H9 (cell line): Measurements from ENCODE around the gene SULT1A4. TPM values are rescaled to one million over a fixed set of nuclear protein-coding genes. Genes with fewer than 3 reads are reported as not detected.
"Not testable (repeated sequence)": the region's sequence is repeated elsewhere in the genome, so short reads cannot be mapped to it uniquely, and the experiment has no call there.

Source experiments
- DNase-seq: peaks from one replicate; pipeline ENCODE4 v3.0.0-alpha.2; 2017
- H2AFZ ChIP-seq: one replicate; pipeline ENCODE4 v1.6.1; 2013; ENCODE audit warnings: mild to moderate bottlenecking, low read length, control low read depth, moderate library complexity
- H2AK5ac ChIP-seq: 2 replicates; pipeline ENCODE4 v1.6.1; 2013; ENCODE audit warnings: low read length, control low read depth, mixed read lengths; ENCODE audit not compliant: insufficient read length
- H2BK120ac ChIP-seq: one replicate; pipeline ENCODE4 v1.6.1; 2013; ENCODE audit warnings: low read depth, mild to moderate bottlenecking, low read length, control low read depth, inconsistent platforms; ENCODE audit not compliant: poor library complexity, severe bottlenecking
- H2BK12ac ChIP-seq: 2 replicates; pipeline ENCODE4 v1.6.1; 2013; ENCODE audit warnings: low read length, control low read depth, mixed read lengths, low read depth; ENCODE audit not compliant: insufficient read length
- H2BK15ac ChIP-seq: 2 replicates; pipeline ENCODE4 v1.6.1; 2013; ENCODE audit warnings: low read depth, low read length, control low read depth
- H2BK20ac ChIP-seq: one replicate; pipeline ENCODE4 v1.6.1; 2013; ENCODE audit warnings: low read depth, mild to moderate bottlenecking, low read length, control low read depth, inconsistent platforms; ENCODE audit not compliant: poor library complexity, severe bottlenecking
- H2BK5ac ChIP-seq: 2 replicates; pipeline ENCODE4 v1.6.1; 2013; ENCODE audit warnings: low read length, control low read depth, mixed read lengths; ENCODE audit not compliant: insufficient read length
- H3K14ac ChIP-seq: 2 replicates; pipeline ENCODE4 v1.6.1; 2013; ENCODE audit warnings: low read length, control low read depth; ENCODE audit not compliant: insufficient read depth
- H3K18ac ChIP-seq: 2 replicates; pipeline ENCODE4 v1.6.1; 2013; ENCODE audit warnings: low read depth, mild to moderate bottlenecking, mixed read lengths, low read length, control low read depth; ENCODE audit not compliant: insufficient read length
- H3K23ac ChIP-seq: 2 replicates; pipeline ENCODE4 v1.6.1; 2013; ENCODE audit warnings: low read length, control low read depth, mixed read lengths, low read depth; ENCODE audit not compliant: insufficient read length
- H3K23me2 ChIP-seq: 2 replicates; pipeline ENCODE4 v1.6.1; 2013; ENCODE audit warnings: low read depth, mild to moderate bottlenecking, mixed read lengths, low read length, control low read depth; ENCODE audit not compliant: insufficient read length, poor library complexity, severe bottlenecking
- H3K27ac ChIP-seq: 2 replicates; pipeline ENCODE4 v1.5.1; 2013; ENCODE audit warnings: low read length, control low read depth, mixed read lengths, low read depth; ENCODE audit not compliant: insufficient read length
- H3K27me3 ChIP-seq: 2 replicates; pipeline ENCODE4 v1.6.1; 2013; ENCODE audit warnings: low read length, control low read depth, inconsistent platforms; ENCODE audit not compliant: insufficient read depth
- H3K4ac ChIP-seq: 2 replicates; pipeline ENCODE4 v1.6.1; 2013; ENCODE audit warnings: low read depth, mild to moderate bottlenecking, control low read depth, inconsistent platforms, low read length, moderate library complexity
- H3K4me1 ChIP-seq: 2 replicates; pipeline ENCODE4 v1.6.1; 2013; ENCODE audit warnings: low read length, control low read depth, inconsistent platforms; ENCODE audit not compliant: insufficient read depth
- H3K4me2 ChIP-seq: 2 replicates; pipeline ENCODE4 v1.6.1; 2013; ENCODE audit warnings: low read length, control low read depth, mixed read lengths; ENCODE audit not compliant: insufficient read length, insufficient read depth
- H3K56ac ChIP-seq: 2 replicates; pipeline ENCODE4 v1.6.1; 2013; ENCODE audit warnings: low read depth, mild to moderate bottlenecking, mixed read lengths, low read length, control low read depth; ENCODE audit not compliant: insufficient read length
- H3K79me1 ChIP-seq: 2 replicates; pipeline ENCODE4 v1.6.1; 2013; ENCODE audit warnings: low read depth, mild to moderate bottlenecking, moderate library complexity, low read length, control low read depth, inconsistent platforms; ENCODE audit not compliant: insufficient read depth, poor library complexity, severe bottlenecking
- H3K79me2 ChIP-seq: 2 replicates; pipeline ENCODE4 v1.6.1; 2013; ENCODE audit warnings: low read length, control low read depth, inconsistent platforms; ENCODE audit not compliant: insufficient read depth
- H3K9ac ChIP-seq: 2 replicates; pipeline ENCODE4 v1.6.1; 2013; ENCODE audit warnings: low read length, control low read depth, mixed read lengths; ENCODE audit not compliant: insufficient read length; ENCODE audit errors: extremely low read depth
- H3K9me3 ChIP-seq: one replicate; pipeline ENCODE4 v1.6.1; 2013; ENCODE audit warnings: low read depth, low read length, inconsistent platforms; ENCODE audit not compliant: control insufficient read depth
- H3T11ph ChIP-seq: one replicate; pipeline ENCODE4 v1.6.1; 2013; ENCODE audit warnings: mild to moderate bottlenecking, low read length, control low read depth, inconsistent platforms
- H4K20me1 ChIP-seq: one replicate; pipeline ENCODE4 v1.6.1; 2013; ENCODE audit not compliant: control insufficient read depth, insufficient read length, insufficient read depth
- H4K5ac ChIP-seq: 2 replicates; pipeline ENCODE4 v1.6.1; 2013; ENCODE audit warnings: low read depth, mild to moderate bottlenecking, mixed read lengths, low read length, control low read depth; ENCODE audit not compliant: insufficient read length
- H4K8ac ChIP-seq: replicated peaks from 2 replicates; pipeline ENCODE4 v1.6.1; 2013; ENCODE audit warnings: low read length, control low read depth, mixed read lengths, low read depth; ENCODE audit not compliant: insufficient read length
- H4K91ac ChIP-seq: 2 replicates; pipeline ENCODE4 v1.6.1; 2013; ENCODE audit warnings: low read depth, mild to moderate bottlenecking, moderate library complexity, mixed read lengths, low read length, control low read depth; ENCODE audit not compliant: insufficient read length
- H3K27ac Mint-ChIP-seq, 3 experiments: 2 replicates in 2 of 3; 3 replicates in 1 of 3; pipeline ENCODE4 v1.8.0; 2020 to 2021; ENCODE audit warnings: mixed read lengths in 3 of 3, mild to moderate bottlenecking in 1 of 3, moderate library complexity in 1 of 3
- H3K27me3 Mint-ChIP-seq: 2 replicates; pipeline ENCODE4 v1.8.0; 2021; ENCODE audit warnings: low read depth, mild to moderate bottlenecking, moderate library complexity, mixed read lengths
- H3K36me3 Mint-ChIP-seq, 3 experiments: 2 replicates in 2 of 3; 3 replicates in 1 of 3; pipeline ENCODE4 v1.8.0; 2020 to 2021; ENCODE audit warnings: low read depth in 3 of 3, mixed read lengths in 3 of 3; ENCODE audit not compliant: insufficient read depth in 1 of 3
- H3K4me1 Mint-ChIP-seq, 2 experiments: 2 replicates each; pipeline ENCODE4 v1.8.0; 2020; ENCODE audit warnings: mixed read lengths in 2 of 2
- H3K4me3 Mint-ChIP-seq, 2 experiments: 2 replicates in 1 of 2; 3 replicates in 1 of 2; pipeline ENCODE4 v1.8.0; 2020 to 2021; ENCODE audit warnings: mild to moderate bottlenecking in 2 of 2, mixed read lengths in 2 of 2, moderate library complexity in 1 of 2
- H3K9me3 Mint-ChIP-seq, 2 experiments: 2 replicates in 1 of 2; 3 replicates in 1 of 2; pipeline ENCODE4 v1.8.0; 2020; ENCODE audit warnings: mild to moderate bottlenecking in 2 of 2, mixed read lengths in 2 of 2, moderate library complexity in 1 of 2
- WGBS: extraction: QIAGEN DNeasy Blood & Tissue Kit; methylation state at CpG from one replicate; pipeline ENCODE4 v1.1.7; 2013; ENCODE audit warnings: missing lambda C conversion rate, low lambda C conversion rate, mixed read lengths; ENCODE audit not compliant: insufficient read length; ENCODE audit errors: extremely low coverage; 5-methylcytosine and 5-hydroxymethylcytosine counted together
- total RNA-seq: library from RNA; stranded (reverse); gene quantifications from 2 replicates; pipeline ENCODE4 v1.2.1, GENCODE V29; 2021

The SULT1A4 gene
- total RNA-seq, 1 experiment from 2014 or later = 7.6 TPM

DNA sequence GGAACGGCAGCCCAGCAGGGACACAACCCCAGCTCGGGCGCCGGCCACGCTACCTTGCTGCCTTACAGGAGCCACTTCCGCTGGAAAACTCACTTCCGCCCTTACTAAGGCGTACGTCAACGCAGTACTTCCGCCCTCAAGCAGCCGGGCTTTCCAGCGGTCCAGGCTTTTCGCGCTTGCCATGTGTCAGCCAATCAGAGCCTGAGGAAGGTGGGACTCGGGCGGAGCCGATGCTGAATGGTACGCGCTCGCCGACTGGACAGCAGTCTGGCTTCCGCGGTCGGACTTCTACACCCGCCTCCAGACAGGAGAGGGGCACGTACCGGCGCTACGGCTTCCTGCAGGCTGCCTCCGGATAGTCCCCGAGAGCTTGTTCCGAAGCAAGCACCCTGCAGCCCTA, 5.4 kb upstream of the SULT1A4 start, which contains the start of the genes BOLA2 and SLX1B:
Gene BOLA2 (minus strand): TSS at position 83 of the 400 bp plus-strand sequence. CDS start 98 bp downstream, outside the sequence.
Gene SLX1B (plus strand): TSS at position 265 of the 400 bp plus-strand sequence.
- not testable (repeated sequence) for H2BK20ac ChIP-seq, H3K27ac ChIP-seq, H3K4me1 ChIP-seq, H2BK120ac ChIP-seq, H3K27ac Mint-ChIP-seq, H3K27me3 ChIP-seq, H2BK5ac ChIP-seq, H3K18ac ChIP-seq, H3K79me1 ChIP-seq, H3K27me3 Mint-ChIP-seq, H2BK15ac ChIP-seq, H4K20me1 ChIP-seq, H4K91ac ChIP-seq, H3K4ac ChIP-seq, H3K4me3 Mint-ChIP-seq, H3K36me3 Mint-ChIP-seq, H3K23ac ChIP-seq, H2BK12ac ChIP-seq, H3K56ac ChIP-seq, H3K9ac ChIP-seq, H3K14ac ChIP-seq, H3K23me2 ChIP-seq, H3K79me2 ChIP-seq, H4K5ac ChIP-seq, H3K9me3 ChIP-seq, DNase-seq, H3K4me1 Mint-ChIP-seq, H3K9me3 Mint-ChIP-seq, H2AK5ac ChIP-seq, H4K8ac ChIP-seq, H3K4me2 ChIP-seq, H3T11ph ChIP-seq, H2AFZ ChIP-seq
- no CpG with 5 or more reads among the region's 33 CpGs for WGBS

DNA sequence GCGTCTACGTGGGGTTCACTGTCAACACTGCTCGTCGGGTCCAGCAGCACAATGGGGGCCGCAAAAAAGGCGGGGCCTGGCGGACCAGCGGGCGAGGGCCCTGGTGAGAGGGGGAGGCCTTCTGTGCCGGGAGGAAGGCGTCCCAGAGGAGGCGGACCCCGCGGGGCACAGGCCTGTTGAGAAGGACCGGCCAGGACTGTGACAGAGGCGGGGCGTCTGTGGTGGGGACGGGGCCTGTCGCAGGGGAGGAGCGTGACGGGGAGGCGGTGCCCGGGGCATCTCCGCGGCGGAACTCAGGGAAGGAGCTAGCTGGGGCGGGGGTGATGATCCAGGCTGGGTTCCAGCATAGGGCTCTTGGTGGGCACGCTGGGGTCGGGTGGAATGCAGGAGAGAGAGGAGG, 4.9 kb upstream of the SULT1A4 start:
- H4K20me1 ChIP-seq, H3K4me1 Mint-ChIP-seq, H4K91ac ChIP-seq: not testable (repeated sequence)

More for the DNA sequence above, 4.9 kb upstream of the SULT1A4 start:
- H3K9ac ChIP-seq, H3K79me1 ChIP-seq, H2BK5ac ChIP-seq, H2AK5ac ChIP-seq, H3K23me2 ChIP-seq, H4K8ac ChIP-seq, DNase-seq, H3K27ac Mint-ChIP-seq, H3K27me3 ChIP-seq, H3K4me2 ChIP-seq, H3K4ac ChIP-seq, H2BK15ac ChIP-seq, H3K4me1 ChIP-seq, H3K56ac ChIP-seq, H4K5ac ChIP-seq, H2BK12ac ChIP-seq, H3K9me3 ChIP-seq, H3K14ac ChIP-seq, H3K79me2 ChIP-seq, H2BK20ac ChIP-seq, H3K18ac ChIP-seq, H3K36me3 Mint-ChIP-seq, H3K27ac ChIP-seq, H2AFZ ChIP-seq, H3T11ph ChIP-seq, H3K23ac ChIP-seq, H3K9me3 Mint-ChIP-seq, H2BK120ac ChIP-seq, H3K4me3 Mint-ChIP-seq, H3K27me3 Mint-ChIP-seq: not testable (repeated sequence)
- no CpG with 5 or more reads among the region's 29 CpGs for WGBS
